HepG2 (cell line): ENCODE results near the gene ANKRA2. TPM values are rescaled to one million over a fixed set of nuclear protein-coding genes. Genes with fewer than 3 reads are reported as not detected.

ENCODE experiments used
- AGO1 ChIP-seq: fragments of 200-400 bp; formaldehyde crosslinking; IDR thresholded peaks from 2 replicates; pipeline ENCODE4 v1.6.1; 2017; ENCODE audit warnings: mild to moderate bottlenecking, low read depth, low read length, moderate library complexity; ENCODE audit not compliant: poor library complexity, severe bottlenecking
- IKZF4 ChIP-seq: sonication (generic); formaldehyde crosslinking; IDR thresholded peaks from 2 replicates; pipeline ENCODE4 v1.5.1; 2020; ENCODE audit warnings: borderline replicate concordance, mild to moderate bottlenecking, low read depth, missing genetic modification reagents; ENCODE audit errors: not compliant biosample characterization
- KLF15 ChIP-seq: sonication (generic); formaldehyde crosslinking; IDR thresholded peaks from 2 replicates; pipeline ENCODE4 v1.8.1; 2023; ENCODE audit warnings: borderline replicate concordance, mild to moderate bottlenecking, inconsistent platforms, missing genetic modification reagents, mixed read lengths
- MTF2 ChIP-seq: sonication (generic); formaldehyde crosslinking; IDR thresholded peaks from 2 replicates; pipeline ENCODE4 v1.5.0; 2020; ENCODE audit warnings: missing genetic modification reagents, borderline replicate concordance
- MZF1 ChIP-seq: sonication (generic); formaldehyde crosslinking; IDR thresholded peaks from 2 replicates; pipeline ENCODE4 v1.8.1; 2023; ENCODE audit warnings: mild to moderate bottlenecking, missing genetic modification reagents, borderline replicate concordance
- NFE2 ChIP-seq: sonication (generic); formaldehyde crosslinking; IDR thresholded peaks from 2 replicates; pipeline ENCODE4 v1.4.0; 2020; ENCODE audit warnings: missing genetic modification reagents
- SALL2 ChIP-seq: sonication (generic); formaldehyde crosslinking; IDR thresholded peaks from 2 replicates; pipeline ENCODE4 v1.8.1; 2023; ENCODE audit warnings: mild to moderate bottlenecking, missing genetic modification reagents, inconsistent platforms
- SOX13 ChIP-seq, 3 experiments: fragments of 450-650 bp in 1 of 3; sonication (generic) in 1 of 3; formaldehyde crosslinking in 1 of 3; IDR thresholded peaks in 2 of 3; conservative IDR thresholded peaks in 1 of 3; 2 replicates each; pipeline versions ENCODE4 v1.5.0 to v1.6.1; 2016 to 2020; ENCODE audit warnings: antibody characterized with exemption in 1 of 3, mild to moderate bottlenecking in 1 of 3, missing compliant biosample characterization in 1 of 3, missing genetic modification reagents in 1 of 3, moderate library complexity in 1 of 3
- TEAD2 ChIP-seq: sonication (generic); formaldehyde crosslinking; IDR thresholded peaks from 2 replicates; pipeline ENCODE4 v1.9.0; 2021; ENCODE audit warnings: missing genetic modification reagents
- YY1 ChIP-seq: IDR thresholded peaks from 2 replicates; pipeline ENCODE4 v1.6.1; 2011; ENCODE audit warnings: low read length, low read depth, moderate library complexity, mild to moderate bottlenecking; ENCODE audit not compliant: insufficient read depth, insufficient replicate concordance
- ZBTB33 ChIP-seq: sonication (generic); formaldehyde crosslinking; IDR thresholded peaks from 2 replicates; pipeline ENCODE4 v1.4.0; 2020; ENCODE audit warnings: missing genetic modification reagents
- ZNF235 ChIP-seq: sonication (generic); formaldehyde crosslinking; IDR thresholded peaks from 2 replicates; pipeline ENCODE4 v1.8.1; 2023; ENCODE audit warnings: mild to moderate bottlenecking, missing genetic modification reagents, borderline replicate concordance
- ZNF260 ChIP-seq: sonication (generic); formaldehyde crosslinking; IDR thresholded peaks from 2 replicates; pipeline ENCODE4 v1.4.0; 2020; ENCODE audit warnings: missing genetic modification reagents, low read depth, mild to moderate bottlenecking, borderline replicate concordance
- ZNF3 ChIP-seq: IDR thresholded peaks from 2 replicates; pipeline ENCODE4 v1.7.0; 2017; ENCODE audit warnings: inconsistent platforms
- ZNF343 ChIP-seq: sonication (generic); formaldehyde crosslinking; IDR thresholded peaks from 2 replicates; pipeline ENCODE4 v1.4.0; 2020; ENCODE audit warnings: mild to moderate bottlenecking, missing genetic modification reagents
- ZNF382 ChIP-seq: sonication (generic); formaldehyde crosslinking; IDR thresholded peaks from 2 replicates; pipeline ENCODE4 v1.5.0; 2020; ENCODE audit warnings: missing genetic modification reagents, mild to moderate bottlenecking, borderline replicate concordance
- ZNF563 ChIP-seq: sonication (generic); formaldehyde crosslinking; IDR thresholded peaks from 2 replicates; pipeline ENCODE4 v1.8.0; 2022; ENCODE audit warnings: mild to moderate bottlenecking, moderate library complexity, missing genetic modification reagents
- ZNF644 ChIP-seq: IDR thresholded peaks from 2 replicates; pipeline ENCODE4 v1.6.1; 2016; ENCODE audit warnings: low read depth
- polyA plus RNA-seq, 8 experiments: library from polyadenylated mRNA; depleted of rRNA in 3 of 8; stranded (reverse) in 7 of 8; unstranded in 1 of 8; fragments of >200 nt; fragmentation: Illumina TruSeq in 4 of 8; extraction: Trizol in 4 of 8; gene quantifications; 2 replicates each; pipeline versions ENCODE4 v1.2.1 to v1.2.3, GENCODE V29; 2011 to 2016; ENCODE audit warnings: low read depth in 4 of 8, missing spikeins in 1 of 8, mixed read lengths in 1 of 8; ENCODE audit not compliant: insufficient read depth in 1 of 8
- total RNA-seq, 5 experiments: library from RNA; depleted of rRNA; stranded (reverse); fragments of >200 nt; fragmentation: Illumina TruSeq; extraction: Trizol; gene quantifications; 2 replicates each; pipeline ENCODE4 v1.2.3, GENCODE V29; 2016; ENCODE audit warnings: low read depth in 1 of 5
- TF ChIP-seq, protein P1 (sequence below): sonication (generic); formaldehyde crosslinking; IDR thresholded peaks from 2 replicates; pipeline ENCODE4 v1.5.0; 2020; ENCODE audit warnings: mild to moderate bottlenecking, missing genetic modification reagents, borderline replicate concordance
- TF ChIP-seq, protein P2 (sequence below): sonication (generic); formaldehyde crosslinking; IDR thresholded peaks from 2 replicates; pipeline ENCODE4 v1.9.0; 2021; ENCODE audit warnings: missing genetic modification reagents, mild to moderate bottlenecking, borderline replicate concordance

Gene ANKRA2
- total and polyA plus RNA-seq, 2 of the 13 experiments (the other 11 are each of a cell fraction or from before 2014, with no cell fraction given) = 23.6 to 33.6 TPM

GRCh38 chr5:73565139-73565968 is at the start of gene ANKRA2, which contains the start of gene UTP15 (continued):
- TF ChIP-seq YY1 (peak; percentile 33), SALL2 (CRISPR knock-in tag) (no peak), ZNF563 (CRISPR knock-in tag) (peak; percentile 69; the same call in 1 of the 2 replicates), ZNF343 (CRISPR knock-in tag) (no peak), TEAD2 (CRISPR knock-in tag) (no peak), ZNF644 (CRISPR knock-in tag) (no peak), ZNF235 (CRISPR knock-in tag) (no peak), SOX13 (IDR thresholded peaks at IDR 0.05) (peak; percentile 14; the same call in 1 of the 2 replicates), SOX13 (CRISPR knock-in tag; conservative IDR thresholded peaks at IDR 0.05 in 1 of 2, IDR thresholded peaks at IDR 0.05 in 1 of 2) (peak in 1 of 2 experiments; percentile 18; a peak in 1 of 4 replicates), ZNF260 (CRISPR knock-in tag) (no peak), IKZF4 (no peak), MTF2 (no peak), NFE2 (CRISPR knock-in tag) (no peak), MZF1 (CRISPR knock-in tag) (no peak), AGO1 (peak; percentile 41), ZBTB33 (CRISPR knock-in tag) (0 out of 2 replicates have a peak, but pooled peaks have one; percentile 24), KLF15 (no peak), ZNF382 (no peak), ZNF3 (CRISPR knock-in tag) (no peak)
- TF ChIP-seq, protein P1, sequence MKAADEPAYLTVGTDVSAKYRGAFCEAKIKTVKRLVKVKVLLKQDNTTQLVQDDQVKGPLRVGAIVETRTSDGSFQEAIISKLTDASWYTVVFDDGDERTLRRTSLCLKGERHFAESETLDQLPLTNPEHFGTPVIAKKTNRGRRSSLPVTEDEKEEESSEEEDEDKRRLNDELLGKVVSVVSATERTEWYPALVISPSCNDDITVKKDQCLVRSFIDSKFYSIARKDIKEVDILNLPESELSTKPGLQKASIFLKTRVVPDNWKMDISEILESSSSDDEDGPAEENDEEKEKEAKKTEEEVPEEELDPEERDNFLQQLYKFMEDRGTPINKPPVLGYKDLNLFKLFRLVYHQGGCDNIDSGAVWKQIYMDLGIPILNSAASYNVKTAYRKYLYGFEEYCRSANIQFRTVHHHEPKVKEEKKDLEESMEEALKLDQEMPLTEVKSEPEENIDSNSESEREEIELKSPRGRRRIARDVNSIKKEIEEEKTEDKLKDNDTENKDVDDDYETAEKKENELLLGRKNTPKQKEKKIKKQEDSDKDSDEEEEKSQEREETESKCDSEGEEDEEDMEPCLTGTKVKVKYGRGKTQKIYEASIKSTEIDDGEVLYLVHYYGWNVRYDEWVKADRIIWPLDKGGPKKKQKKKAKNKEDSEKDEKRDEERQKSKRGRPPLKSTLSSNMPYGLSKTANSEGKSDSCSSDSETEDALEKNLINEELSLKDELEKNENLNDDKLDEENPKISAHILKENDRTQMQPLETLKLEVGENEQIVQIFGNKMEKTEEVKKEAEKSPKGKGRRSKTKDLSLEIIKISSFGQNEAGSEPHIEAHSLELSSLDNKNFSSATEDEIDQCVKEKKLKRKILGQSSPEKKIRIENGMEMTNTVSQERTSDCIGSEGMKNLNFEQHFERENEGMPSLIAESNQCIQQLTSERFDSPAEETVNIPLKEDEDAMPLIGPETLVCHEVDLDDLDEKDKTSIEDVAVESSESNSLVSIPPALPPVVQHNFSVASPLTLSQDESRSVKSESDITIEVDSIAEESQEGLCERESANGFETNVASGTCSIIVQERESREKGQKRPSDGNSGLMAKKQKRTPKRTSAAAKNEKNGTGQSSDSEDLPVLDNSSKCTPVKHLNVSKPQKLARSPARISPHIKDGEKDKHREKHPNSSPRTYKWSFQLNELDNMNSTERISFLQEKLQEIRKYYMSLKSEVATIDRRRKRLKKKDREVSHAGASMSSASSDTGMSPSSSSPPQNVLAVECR (CRISPR knock-in tag) = peak; percentile 97
- TF ChIP-seq, protein P2, sequence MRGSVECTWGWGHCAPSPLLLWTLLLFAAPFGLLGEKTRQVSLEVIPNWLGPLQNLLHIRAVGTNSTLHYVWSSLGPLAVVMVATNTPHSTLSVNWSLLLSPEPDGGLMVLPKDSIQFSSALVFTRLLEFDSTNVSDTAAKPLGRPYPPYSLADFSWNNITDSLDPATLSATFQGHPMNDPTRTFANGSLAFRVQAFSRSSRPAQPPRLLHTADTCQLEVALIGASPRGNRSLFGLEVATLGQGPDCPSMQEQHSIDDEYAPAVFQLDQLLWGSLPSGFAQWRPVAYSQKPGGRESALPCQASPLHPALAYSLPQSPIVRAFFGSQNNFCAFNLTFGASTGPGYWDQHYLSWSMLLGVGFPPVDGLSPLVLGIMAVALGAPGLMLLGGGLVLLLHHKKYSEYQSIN (CRISPR knock-in tag) = no peak
